HG02588 (cell line): ENCODE measurements around the gene ADORA2A.

Experiments used
- ATAC-seq: cut with Tn5 transposase; IDR thresholded peaks from one replicate; pipeline ENCODE4 v1.9.1; 2021; ENCODE audit warnings: mild to moderate bottlenecking, moderate library complexity; ENCODE audit not compliant: unreplicated experiment

ADORA2A gene

GRCh38 chr22:24417200-24417599, 10.2 kb upstream of the ADORA2A start:
- no peak for ATAC-seq

DNA sequence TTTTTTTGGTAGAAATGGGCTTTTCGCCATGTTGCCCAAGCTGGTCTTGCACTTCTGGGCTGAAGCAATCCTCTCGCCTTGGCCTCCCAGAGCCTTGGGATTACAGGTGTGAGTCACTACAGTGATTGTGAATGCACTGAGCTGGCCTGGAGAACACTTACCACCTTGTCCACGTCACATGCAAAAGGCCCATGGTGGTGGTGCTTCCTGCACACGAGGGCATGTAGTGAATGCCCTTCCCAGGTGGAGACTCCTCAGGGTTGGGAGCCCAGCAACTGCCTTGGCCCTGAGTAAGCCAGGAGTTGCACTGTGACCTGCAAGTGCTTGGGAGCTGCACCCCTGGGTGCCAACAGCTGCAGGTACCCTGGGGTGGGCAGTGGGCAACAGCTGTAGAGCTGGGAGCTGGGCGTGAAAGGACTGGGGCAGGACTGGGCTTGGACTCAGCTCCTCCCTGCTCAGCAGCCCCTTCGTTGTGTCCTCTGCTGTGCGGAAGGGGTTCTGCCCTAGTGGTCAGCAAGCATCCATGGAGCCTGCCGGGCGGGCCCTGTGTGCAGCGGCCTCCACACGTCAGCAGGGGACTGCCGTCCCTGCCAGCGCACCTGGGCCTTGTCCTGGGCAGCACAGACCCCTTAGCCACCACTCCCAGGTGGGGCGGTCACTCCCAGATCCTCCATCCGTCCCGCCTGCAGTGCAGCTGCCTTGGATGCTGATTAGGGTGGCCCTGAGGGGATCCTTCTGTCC, 9.3 kb upstream of the ADORA2A start:
- no peak for ATAC-seq

DNA sequence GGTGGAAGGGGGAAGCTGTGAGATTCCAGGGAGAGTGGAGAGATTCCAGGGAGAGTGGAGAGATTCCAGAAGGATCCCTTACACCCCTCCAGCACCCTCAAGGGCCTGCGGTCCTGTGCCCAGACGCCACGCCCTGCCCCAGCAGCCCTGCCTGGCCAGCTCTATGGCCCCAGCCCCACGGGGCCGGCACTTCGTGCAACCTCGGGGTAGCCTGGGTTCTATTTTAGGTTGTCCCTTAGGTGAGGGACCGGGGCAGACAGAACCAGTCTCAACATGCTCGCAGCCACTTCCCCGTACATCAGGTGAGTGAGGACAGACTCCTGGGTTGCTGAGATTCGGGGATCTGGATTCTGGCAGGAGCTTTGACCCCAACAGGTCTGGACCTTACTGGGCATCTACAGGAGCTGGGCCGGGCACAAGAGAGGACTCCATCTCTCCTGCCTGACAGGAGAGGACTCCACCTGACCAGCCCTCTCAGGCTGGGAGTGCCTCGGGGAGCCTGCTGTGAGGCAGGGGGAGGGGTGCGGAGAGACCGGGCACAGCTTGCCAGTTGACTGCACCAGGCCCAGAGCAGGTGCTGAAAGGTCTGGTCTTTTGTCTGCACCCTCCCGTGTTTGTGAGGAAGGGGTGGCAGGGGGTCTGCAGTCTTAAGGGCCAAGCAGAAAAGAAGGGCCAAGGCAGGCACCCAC, 8.5 kb upstream of the ADORA2A start:
- no peak for ATAC-seq

DNA sequence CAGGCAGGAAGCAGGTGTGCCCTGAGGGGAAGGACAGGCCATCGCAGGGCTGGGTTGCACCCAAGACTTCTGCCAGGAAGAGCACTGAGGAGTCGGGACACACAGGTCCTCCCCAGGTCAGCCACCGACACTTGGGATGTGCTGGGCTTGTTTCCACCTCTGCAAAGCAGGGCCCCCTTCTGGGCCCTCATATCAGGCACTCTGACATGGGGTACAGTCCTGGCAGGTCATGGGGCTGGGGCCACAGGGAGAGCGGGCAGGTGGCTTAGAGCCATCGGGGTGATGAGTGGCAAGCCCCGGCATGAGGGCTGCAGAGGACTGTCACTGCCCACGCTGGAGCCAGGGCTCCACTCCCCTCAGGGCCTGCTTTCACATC, 7.9 kb upstream of the ADORA2A start:
- no peak for ATAC-seq

DNA sequence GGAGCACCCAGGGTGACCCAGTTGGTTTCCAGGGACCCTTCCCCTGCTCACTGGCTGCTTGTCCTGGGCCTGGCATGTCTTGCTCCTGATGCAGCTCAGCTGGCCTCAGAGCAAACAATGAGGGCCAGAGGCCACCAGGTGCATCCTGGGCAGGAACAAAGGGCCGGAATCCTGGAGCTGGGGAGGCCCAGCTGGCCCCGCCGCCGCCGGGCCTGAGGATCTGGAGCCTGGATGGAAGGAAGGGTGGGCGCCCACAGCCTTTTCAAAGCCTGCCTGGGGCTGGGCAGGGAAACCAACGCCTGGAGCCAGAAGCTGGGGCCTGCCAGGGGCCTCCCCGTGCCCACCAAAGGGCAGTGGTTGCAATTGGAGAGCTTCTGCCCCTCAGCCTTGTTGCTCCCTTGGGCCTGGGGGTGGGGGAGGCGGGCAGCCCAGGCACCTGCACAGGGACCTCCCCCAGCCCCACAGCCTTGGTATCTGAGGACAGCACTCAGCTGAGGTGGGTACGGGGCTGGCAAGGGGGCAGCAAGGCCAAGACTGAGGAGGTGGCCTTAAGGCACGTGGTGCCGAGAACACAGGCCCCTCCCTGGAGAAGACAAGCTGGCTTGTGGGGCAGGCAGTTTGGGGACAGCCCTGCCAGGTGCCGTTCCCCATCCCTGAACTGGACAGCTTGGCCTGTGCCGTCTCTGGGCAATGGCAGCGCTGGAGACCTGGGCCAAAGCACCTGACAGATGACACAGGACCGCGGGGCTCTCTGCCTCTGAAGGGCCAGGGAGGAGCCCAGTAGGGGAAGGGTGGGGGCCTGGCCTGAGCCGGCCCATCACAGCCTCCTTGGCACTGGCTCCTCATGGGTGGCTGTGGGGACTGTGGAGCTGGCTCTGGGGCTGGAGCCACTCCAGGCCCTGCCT, 7.1 kb upstream of the ADORA2A start:
- no peak for ATAC-seq

DNA sequence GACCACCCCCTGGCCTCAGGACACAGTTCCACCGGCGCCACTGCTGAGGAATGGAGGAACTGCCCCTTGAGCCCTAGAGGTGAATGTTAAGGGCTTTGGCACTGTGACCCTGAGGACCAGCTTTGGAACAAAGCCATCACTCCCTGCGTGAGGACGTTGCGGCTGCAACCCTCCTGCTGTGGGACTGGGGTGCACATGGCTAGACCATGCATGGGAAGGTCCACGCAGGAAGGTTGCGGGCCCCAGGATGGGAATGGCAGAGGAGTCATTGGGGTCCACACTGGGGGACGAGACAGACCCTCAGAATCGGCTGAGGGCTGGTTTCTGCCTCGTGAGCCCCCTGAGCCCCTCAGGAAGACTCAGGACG, 6.4 kb upstream of the ADORA2A start:
- no peak for ATAC-seq

DNA sequence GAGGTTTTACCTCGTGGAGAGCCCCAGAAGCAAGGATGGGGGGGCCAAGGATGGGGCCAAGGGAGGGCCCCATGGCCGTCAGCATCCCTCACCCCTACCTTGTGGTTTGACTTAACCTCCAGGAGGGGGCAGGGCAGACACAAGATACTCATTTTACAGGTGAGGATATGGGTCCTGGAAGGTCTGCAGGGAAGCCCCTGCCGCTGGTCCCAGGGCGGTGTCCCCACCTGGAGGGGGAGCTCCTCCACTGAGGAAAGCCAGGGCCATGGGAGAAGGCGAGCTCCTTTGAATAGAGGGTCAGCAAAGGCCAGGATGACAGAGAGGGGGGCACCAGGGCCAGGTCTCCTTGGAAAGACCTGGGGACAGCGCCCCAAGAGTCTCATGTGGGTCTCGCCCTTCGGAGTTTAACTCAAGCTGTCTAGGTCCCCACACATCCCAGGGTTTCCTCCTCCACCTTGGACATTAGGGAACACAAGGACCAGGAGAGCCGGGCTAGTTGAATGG, 5.9 kb upstream of the ADORA2A start:
- ATAC-seq = no peak

GRCh38 chr22:24422102-24422665, 5.2 kb upstream of the ADORA2A start:
- no peak for ATAC-seq

- ATAC-seq = no peak
These were observed 3.8 kb upstream of the ADORA2A start for GRCh38 chr22:24423519-24424000.

DNA sequence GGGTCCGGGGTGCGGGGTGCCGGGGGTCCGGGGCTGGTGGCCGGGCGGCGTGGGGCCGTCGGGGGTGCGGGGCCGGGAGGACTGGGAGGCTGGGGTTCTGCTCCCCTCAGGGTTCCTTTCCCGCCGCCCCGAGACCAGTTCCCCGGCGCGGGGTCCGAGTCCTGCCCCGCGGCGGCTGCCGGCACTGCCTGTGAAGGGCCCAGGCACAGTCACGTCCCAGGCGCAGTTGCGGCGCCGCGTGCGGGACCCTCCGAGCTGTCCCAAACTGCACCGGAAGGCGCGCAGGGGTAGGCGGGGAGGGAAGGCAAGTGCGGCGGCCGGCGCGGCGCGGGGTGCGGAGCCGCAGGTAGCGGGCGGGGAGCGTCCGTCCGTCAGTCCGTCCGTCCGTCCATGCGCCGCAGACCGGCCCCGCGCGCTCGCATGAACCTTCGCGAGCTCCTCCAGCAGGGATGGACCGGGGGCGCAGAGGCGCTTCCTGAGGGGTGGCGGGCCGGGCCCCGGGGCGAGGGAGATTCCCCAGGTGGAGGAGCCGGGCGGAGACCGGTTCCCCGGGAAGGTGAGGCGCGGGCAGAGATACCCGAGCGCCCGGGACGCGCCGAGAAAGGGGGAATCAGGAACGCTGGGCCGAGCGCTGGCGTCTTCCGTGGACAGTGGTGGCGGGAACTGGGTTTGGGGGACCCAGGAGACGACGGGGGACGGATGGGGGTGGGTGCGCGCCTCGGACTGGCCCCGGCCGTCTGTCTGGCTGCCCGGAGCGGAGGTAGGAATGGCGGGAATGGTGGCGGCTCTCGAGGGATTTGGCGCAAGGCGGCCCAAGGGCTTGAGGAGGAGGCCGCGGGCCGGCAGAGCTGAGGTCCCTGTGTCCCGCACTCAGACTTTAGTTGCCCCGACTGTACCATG, 3.1 kb upstream of the ADORA2A start:
- no peak for ATAC-seq

GRCh38 chr22:24424901-24425775, 2.3 kb upstream of the ADORA2A start:
- no peak for ATAC-seq

- ATAC-seq = no peak
These were observed 963 bp upstream of the ADORA2A start for GRCh38 chr22:24426436-24426835.

DNA sequence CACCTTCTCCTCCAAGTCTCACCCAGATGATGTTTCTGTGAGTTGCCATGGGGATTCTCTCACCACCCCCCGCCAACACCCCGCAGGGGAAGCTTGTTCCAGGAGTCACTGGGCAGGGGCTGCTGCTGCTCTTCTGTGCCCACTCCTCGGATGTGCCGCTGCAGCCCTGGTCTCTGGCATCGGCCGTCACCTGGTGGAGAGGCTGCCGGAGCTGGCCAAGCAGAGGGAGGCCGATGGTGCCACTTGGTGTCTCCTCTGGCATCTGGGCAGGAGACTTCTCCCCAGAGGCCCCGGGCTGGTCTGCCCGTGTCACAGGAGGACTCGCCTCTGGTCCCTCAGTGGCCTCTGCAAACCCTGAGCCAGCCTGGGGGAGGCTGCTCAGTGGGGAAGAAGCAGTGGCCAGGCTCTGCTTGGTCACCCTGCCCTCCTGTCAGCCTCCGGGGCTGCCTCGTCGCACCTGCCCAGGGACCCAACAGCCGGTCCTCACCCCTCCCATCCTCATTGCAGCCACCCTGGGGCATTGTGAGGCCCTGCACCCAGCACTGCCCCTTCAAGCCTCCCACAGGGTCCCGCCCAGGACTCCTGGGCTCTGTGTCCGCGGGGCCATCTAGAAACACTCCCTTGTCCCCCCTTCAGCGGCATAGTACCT, 424 bp upstream of the ADORA2A start:
- ATAC-seq = no peak

DNA sequence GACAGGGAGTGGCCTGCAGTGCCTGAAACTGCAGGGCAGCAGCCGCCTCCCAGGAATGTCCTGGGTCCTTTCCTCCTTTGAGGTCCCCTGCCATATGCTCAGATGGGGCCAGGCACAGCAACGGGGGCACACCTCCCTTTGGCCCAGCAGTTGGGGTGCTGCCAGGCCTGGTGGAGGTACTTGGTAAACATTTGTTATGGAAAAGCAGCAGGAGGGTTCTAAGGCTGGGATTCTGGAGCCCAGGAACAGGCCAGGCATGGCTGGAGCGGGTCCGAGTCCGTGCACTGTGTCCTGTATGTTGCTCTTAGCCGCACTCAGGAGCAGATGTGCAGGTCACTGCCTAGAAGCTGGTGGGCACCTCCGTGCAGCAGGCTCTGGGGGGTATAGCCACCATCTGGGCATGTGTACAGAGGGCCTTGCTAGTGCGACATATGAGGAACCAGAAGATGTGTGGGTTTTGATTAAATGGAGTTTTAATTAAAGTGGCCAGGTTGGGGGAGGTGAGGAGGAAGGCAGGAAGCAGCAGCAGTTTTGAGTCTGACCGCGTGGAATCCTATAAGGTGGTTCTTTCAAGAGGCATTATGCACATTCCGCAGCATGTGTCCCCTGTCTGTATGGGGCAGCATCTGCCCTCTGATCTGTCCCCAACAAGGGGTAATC, 1.5 kb downstream of the ADORA2A start:
- no peak for ATAC-seq

- ATAC-seq = no peak
These were observed 2.3 kb downstream of the ADORA2A start for GRCh38 chr22:24429411-24430365.

- ATAC-seq = no peak
These were observed 3.3 kb downstream of the ADORA2A start for GRCh38 chr22:24430431-24431308.
